HG02623 (cell line): Measurements from ENCODE around the gene PATJ.
"Not testable (repeated sequence)": the region's sequence is repeated elsewhere in the genome, so short reads cannot be mapped to it uniquely, and the experiment has no call there.

ENCODE experiments used
- ATAC-seq: cut with Tn5 transposase; IDR thresholded peaks from one replicate; pipeline ENCODE4 v1.9.1; 2021; ENCODE audit warnings: moderate library complexity; ENCODE audit not compliant: unreplicated experiment

The PATJ gene, protein sequence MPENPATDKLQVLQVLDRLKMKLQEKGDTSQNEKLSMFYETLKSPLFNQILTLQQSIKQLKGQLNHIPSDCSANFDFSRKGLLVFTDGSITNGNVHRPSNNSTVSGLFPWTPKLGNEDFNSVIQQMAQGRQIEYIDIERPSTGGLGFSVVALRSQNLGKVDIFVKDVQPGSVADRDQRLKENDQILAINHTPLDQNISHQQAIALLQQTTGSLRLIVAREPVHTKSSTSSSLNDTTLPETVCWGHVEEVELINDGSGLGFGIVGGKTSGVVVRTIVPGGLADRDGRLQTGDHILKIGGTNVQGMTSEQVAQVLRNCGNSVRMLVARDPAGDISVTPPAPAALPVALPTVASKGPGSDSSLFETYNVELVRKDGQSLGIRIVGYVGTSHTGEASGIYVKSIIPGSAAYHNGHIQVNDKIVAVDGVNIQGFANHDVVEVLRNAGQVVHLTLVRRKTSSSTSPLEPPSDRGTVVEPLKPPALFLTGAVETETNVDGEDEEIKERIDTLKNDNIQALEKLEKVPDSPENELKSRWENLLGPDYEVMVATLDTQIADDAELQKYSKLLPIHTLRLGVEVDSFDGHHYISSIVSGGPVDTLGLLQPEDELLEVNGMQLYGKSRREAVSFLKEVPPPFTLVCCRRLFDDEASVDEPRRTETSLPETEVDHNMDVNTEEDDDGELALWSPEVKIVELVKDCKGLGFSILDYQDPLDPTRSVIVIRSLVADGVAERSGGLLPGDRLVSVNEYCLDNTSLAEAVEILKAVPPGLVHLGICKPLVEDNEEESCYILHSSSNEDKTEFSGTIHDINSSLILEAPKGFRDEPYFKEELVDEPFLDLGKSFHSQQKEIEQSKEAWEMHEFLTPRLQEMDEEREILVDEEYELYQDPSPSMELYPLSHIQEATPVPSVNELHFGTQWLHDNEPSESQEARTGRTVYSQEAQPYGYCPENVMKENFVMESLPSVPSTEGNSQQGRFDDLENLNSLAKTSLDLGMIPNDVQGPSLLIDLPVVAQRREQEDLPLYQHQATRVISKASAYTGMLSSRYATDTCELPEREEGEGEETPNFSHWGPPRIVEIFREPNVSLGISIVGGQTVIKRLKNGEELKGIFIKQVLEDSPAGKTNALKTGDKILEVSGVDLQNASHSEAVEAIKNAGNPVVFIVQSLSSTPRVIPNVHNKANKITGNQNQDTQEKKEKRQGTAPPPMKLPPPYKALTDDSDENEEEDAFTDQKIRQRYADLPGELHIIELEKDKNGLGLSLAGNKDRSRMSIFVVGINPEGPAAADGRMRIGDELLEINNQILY (N-terminal part only)

DNA sequence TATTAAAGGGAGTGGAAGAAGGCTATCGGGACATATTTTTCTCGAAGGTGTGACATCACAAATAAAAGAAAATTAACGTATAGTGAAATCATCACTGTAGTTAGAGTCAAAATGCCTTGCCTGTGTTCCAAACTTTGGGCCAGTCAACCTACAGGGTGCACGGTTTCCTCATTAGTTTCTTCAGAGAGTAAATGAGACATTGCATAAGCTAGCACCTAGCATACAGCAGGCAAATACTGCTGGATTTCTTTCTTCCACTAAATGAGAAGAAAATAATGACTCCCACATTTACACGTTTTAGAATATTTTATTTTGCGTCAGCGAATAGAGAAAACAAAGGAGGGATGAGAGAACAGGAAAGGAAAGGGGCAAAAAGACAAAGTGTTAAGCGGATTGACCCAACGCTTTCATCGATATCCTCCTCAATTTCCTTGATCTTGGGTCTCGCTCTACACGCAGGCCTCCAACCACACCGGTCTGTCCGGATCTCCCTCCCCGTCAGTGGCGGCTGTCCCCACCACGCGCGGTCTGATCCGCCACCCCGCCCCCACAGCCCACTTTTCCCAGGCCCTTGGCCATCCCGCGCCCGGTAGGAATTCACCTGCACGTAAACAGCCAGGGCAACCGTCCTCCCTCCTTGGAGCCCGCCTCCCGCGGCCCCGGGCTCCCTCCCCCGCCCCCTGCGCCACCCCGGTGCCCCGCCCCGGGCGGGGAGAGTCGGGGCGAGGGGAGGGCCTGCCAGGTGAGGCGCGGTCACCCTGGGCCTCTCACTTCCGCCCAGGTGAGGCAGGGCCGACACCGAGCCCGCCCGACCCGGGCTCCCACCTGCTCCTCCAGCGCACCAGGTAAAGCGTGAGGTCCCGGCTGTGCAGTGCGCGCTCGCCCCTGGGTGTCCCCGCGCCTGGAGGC lies at the start of gene PATJ:
PATJ (plus strand) TSS at position 770 of the 909 bp plus-strand sequence. CDS start 20,413 bp downstream, outside the sequence.
- peak; percentile 75 for ATAC-seq

DNA sequence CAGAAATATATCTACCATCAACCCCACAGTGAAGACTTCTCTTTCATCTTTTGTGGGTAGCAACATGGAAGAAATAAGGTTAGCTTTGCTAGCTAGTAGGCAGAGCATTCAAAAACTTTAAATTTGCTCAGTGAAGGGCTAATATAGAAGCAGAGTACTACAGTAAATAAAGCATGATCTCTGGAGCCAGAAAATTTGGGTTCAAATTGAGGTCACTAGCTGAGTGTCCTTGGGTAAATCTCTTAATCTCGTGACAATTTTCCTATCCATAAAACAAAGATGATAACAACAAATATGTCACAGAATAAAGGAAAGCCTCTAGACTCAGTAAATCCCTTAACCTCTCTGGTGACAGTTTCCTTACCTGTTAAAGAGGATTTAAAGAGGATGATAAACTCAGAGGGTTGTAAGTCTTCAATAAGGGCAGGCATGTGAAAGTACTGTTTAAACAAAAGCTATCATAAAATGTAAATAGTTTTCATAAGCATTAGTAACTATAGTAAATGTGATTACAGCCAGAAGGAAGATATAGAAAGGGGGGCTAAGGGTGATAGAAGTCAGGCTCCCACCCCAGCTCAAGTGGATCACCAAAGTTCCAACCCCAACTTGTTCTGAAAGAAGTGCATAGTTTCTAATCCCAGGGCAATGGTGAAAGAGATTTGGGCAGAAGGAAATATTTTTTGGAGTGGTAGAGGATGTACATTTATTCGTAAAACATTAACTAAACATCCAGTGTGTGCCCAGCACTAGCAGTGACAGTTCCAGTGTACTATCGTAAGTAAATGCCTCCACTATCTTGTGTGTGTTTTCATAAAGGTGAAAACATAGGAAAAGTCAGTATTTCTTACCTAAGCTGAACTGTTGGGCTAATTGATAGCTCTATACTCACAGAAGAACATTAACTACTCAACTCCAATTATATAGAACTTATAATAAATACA lies 42.1 kb upstream of the PATJ start:
- ATAC-seq, result no peak

DNA sequence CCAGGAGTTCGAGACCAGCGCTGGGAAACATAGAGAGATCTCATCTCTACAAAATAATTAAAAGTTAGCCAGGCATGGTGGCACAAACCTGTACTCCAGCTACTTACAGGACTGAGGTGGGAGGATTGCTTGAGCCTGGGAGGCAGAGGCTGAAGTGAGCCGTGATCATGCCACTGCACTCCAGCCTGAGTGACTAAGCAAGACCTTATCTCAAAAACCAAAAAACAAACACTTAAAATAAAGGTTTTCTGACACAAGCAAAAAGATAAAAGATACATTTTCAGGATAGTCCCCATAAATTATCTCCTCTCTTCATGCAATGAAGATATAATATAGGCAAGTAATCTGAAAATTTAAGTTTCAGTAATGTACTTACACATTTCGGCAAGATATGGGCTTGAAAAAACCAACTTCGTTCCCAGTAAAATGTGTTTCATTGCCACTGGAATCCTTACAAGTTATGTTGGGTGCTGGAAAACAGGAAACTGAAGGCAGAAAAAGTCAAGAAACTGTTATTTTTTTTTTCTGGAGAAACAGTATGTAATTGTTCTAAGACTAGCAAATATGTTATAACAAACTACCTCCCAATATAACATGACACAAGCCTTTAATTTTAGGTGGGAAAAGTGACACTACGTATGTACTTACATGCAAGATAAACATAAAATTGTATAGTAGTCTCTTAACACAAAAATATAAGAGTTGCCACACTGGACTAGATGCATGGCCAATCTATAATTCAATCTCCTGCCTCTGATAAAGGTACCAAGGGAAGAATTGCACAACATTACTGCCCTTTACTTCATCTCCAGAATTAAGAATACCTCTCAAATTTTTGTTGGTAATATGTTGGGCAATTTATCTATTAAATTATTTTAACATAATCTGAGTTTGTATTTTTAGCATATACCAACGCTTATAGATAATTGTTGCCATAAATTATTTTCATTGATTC lies 33.0 kb upstream of the PATJ start:
- ATAC-seq, result no peak

DNA sequence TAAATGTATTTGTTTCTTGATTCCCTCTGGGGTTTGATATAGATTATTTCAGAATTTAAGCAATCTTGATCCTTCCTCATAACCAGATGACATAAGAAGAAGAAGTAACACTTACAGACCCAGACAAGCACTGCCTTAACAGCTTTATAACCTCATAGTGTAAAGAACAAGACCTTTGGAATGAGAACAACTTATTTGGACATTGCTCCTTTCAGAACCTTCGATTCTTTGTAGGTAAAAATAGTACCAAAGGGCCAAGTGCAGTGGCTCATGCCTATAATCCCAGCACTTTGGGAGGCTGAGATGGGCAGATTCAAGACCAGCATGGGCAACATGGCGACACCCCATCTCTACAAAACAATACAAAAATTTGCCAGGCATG lies 32.4 kb upstream of the PATJ start:
- no peak for ATAC-seq

DNA sequence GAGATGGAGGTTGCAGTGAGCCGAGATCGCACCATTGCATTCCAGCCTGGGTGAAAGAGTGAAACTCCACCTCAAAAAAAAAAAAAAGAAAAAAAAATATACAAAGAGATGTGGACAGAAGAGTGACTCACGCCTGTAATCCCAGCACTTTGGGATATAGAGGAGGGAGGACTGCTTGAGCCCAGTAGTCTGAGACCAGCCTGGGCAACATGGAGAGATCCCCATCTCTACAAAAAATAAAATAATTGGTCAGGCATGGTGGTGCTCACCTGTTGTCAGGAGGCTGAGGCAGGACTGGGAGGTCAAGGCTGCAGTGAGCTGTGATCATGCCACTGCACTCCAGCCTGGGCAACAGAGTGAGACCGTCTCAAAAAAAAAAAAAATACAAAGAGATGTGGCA lies 31.0 kb upstream of the PATJ start:
- ATAC-seq, result not testable (repeated sequence)

DNA sequence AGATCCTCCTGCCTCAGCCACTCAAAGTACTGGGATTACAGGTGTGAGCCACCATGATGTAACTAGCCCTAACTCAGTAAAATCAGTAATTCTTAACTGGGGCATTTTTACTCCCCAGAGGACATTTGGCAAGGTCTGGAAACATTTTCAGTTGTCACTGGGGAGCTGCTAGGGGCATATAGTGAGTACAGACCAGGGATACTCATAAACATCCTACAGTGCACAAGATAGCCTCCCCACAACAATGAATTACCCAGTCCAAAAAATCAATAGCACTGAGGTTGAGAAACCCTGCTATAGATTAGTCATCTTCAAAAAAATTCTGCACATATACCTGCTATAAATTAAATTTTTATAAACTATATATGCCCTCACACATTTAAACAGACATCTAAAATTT lies 30.3 kb upstream of the PATJ start:
- ATAC-seq, result no peak

DNA sequence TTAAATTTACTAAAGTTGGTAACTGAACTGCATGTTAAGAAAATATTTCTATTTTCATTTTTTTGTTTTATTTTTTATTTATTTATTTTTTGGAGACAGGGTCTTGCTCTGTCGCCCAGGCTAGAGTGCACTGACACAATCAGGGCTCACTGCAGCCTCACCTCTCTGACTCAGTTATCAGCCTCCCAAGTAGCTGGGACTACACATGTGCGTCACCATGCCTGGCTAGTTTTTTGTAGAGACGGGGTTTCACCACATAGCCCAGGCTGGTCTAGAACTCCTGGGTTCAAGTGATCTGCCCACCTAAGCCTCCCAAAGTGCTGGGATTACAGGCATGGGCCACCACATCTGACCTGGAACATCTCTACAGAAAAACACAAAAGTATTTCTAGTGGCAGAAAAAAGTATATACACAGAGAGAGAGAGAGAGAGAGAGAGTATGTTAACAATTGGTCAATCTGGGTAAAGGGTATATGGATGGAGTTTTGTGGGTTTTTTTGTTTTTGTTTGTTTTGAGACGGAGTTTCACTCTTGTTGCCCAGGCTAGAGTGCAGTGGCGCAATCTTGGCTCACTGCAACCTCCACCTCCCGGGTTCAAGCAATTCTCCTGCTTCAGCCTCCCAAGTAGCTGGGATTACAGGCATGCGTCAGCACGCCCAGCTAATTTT lies 23.1 kb upstream of the PATJ start:
- ATAC-seq, result not testable (repeated sequence)

DNA sequence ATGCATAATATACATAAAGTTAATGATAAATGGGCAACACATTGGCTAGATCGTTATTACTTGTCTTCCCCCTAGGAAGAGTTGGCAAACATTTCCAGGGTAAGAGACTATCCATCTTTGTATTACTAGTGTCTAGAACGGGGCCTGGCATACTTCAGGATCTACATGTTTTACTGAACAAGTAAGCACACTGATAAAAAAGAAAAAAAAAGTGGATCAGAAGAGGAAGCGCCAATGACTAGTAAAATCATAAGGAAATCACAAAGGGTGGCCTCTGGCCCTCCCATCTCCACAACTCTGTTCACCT lies 17.8 kb upstream of the PATJ start:
- ATAC-seq, result no peak

DNA sequence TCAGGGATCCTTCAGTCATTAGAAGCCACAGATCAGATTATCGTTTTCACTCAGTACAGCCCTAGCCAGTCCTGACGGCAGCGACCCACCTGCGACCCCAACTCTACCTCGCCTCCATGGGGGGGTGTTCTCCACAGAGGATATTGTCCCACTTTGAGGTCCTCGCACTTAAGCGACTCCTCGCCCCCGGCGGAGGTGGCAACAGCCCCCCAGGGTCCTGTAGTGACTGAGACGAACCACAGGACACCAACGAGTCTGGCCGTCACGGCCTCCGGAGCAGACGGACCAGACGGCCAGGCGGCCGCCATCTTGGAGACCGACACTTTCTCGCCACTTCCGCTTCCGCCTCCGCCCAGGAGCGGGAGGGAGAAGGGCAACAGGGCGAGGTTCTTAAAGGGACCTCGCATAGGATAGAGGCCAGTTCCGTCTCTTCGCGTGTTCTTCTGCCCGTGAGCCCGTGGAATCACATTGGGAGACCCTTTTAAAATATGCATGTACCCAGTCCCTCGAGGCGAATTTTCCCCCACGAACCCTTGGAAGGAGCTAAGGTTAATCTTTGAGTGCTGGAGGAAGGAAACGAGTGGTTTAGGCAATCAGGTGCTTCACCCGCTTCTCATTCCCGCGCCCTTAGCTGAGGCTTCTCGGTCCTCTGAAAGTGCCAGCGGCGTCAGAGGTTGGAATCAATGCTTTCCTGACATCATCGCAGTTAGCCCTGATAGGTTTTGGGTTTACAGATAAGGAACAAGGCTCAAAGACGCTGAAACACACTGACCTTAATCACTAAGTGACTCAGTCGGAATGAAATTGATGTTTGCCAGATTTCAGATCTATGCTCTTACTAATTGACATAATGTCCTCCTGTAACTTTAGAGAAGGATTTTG lies 17.2 kb upstream of the PATJ start, which contains the start of gene TM2D1:
TM2D1 (minus strand) TSS at position 329 of the 882 bp plus-strand sequence; CDS start at position 308, 21 bp downstream.
- ATAC-seq, result peak; percentile 99

DNA sequence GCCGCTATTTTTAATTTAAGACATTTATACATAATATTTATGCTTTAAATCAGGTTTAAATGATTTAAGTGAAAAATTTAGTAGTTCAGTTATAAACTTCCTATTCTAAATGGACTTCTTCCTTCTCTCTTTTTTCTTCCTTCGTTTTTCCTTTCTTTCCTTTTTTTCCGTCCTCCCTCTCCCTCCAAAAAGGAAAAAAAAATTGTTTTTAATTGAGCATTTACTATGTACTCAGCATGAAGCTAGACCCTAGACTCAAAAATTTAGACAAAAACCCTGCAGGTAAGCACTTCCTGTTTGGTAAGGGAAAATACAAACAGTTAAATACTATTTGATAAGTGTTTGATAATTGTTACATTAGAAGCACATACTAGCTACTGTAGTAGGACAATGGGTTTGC lies 14.7 kb upstream of the PATJ start:
- ATAC-seq, result no peak

DNA sequence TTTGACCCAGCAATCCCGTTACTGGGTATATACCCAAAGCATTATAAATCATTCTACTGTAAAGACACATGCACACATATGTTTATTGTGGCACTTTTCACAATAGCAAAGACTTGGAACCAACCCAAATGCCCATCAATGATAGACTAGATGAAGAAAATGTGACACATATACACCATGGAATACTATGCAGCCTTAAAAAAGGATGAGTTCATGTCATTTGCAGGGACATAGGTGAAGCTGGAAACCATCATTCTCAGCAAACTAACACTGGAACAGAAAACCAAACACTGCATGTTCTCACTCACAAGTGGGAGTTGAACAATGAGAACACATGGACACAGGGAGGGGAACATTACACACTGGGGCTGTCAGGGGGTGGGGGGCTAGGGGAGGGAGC lies 11.6 kb upstream of the PATJ start:
- ATAC-seq, result not testable (repeated sequence)

DNA sequence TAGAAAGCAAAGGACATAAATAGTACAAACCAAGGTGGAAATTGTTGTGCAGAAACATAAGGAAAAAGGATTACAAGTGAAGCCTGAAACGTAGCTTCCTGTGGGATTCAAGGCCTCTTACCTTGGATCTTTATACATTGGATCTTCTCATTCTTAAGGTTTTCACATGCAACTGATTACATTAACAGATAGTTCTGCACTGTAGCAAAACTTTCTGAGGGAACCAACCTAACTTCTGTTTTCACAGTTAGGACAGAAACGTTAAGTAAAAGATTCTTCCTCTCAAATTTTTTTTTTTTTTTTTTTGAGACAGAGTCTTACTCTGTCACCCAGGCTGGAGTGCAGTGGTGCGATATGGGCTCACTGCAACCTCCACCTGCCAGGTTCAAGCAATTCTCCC lies 9.6 kb upstream of the PATJ start:
- ATAC-seq, result no peak

DNA sequence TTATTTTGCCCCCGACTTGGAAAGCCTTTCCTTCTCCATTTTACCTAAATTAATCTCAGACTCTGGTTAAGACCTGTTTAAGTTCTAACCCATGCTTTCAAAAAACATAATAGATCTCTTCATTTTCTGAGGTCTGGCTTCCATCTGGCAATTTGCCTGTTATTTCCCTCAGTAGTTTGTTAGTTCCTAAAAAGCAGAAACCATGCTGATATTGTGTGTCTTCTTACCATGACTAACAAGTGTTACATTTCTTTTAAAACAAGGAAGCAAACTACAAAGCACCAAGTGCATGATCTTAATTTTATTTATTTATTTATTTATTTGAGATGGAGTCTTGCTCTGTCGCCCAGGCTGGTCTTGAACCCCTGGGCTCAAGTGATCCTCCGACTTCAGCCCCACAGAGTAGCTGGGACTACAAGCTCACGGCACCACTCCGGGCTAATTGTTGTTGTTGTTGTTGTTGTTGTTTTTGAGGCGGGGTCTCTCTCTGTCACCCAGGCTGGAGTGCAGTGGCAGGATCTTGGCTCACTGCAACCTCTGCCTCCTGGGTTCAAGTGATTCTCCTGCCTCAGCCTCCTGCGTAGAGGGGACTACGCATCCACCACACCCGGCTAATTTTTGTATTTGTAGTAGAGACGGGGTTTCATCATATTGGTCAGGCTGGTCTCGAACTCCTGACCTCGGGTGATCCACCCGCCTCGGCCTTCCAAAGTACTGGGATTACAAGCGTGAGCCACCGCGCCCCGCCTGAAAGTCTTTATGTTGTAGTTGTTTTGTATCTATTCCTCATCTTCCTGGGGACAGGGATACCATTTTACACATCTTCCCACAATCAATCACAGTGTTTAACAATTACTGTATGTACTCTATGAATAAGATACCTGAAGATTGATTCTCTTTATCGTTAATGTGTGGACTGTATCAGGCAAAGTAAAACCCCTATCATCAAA lies 1.3 kb upstream of the PATJ start:
- ATAC-seq, result no peak

DNA sequence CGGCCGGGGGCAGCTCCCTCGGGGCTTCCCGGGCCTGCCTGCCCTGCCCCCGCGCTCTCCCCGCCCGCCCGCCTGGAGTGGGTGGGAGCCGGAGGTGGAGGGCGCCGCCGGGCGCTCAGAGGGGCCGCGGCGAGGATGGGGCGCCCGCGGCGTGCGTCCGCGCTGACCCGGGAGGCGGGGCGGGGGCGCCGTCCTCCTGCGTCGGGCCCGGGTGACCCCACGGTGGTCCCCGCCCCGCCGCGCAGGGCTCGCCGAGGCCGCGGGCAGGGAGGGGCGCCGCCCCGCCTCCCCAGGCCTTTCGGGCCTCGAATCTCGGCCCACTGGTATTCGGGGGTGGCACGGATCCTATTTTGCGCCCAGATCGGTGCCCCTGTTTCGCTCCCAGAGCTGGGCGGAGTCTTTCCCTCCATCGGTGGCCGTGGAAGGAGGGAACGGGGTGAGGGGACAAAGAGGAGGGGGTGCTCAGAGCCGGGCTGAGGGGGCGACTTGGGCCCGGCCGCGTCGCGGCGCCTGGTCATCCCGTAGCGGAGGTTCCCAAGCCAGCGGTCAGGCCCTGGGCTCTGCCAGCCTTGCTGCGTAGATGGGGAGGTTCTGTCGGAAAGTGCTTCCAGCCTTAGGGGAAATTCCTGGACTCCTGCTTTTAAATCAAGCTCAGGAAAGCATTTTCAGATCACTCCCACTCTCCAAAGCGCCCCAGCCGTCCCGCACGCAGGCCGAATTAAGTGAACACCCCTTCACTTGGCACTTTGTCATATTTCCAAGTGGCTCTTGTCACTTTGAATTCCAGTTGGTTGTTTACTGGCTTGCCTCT lies 545 bp downstream of the PATJ start:
- ATAC-seq, result peak; percentile 44

DNA sequence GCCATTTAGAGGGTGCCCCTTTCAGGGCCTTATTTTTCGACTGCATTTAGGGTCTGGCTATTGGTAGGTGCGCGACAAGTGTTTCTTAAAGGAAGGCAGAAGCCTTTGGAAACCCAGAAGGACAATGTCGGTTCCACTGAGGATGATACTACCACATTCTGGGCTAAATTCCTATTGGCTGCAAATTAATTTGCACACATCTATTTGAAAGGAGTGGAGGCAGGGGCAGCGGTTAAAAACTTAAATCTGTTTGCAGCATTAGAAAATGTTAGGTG lies 1.1 kb downstream of the PATJ start:
- ATAC-seq, result no peak
